IMR-90 (cell line): ENCODE results near the gene RALA. TPM values are rescaled to one million over a fixed set of nuclear protein-coding genes. Genes with fewer than 3 reads are reported as not detected.

ENCODE experiments used
- ATAC-seq: fragments of 200-7000 bp; cut with Tn5 transposase; 2 replicates; pipeline ENCODE4 v1.9.1; 2020; ENCODE audit warnings: low read depth, mild to moderate bottlenecking, moderate library complexity
- BruUV-seq: library from RNA; stranded (reverse); fragments of 400-500 nt; replicated peaks from 2 replicates; lab custom pipeline; 2021; lab: Mats Ljungman, UMichigan
- CTCF ChIA-PET: fragments of 300-600 bp; formaldehyde crosslinking; extraction: SDS; loops from one replicate; lab custom pipeline; 2021; ENCODE audit warnings: antibody characterized with exemption; lab: Yijun Ruan, JAX
- POLR2A ChIA-PET: fragments of 300-600 bp; sonication (Branson Sonifier 250); formaldehyde crosslinking; loops from one replicate; lab custom pipeline; 2022; ENCODE audit warnings: antibody characterized with exemption; ENCODE audit not compliant: unreplicated experiment; lab: Charles Lee
- DNase-seq: peaks from one replicate; pipeline ENCODE4 v3.0.0; 2013
- H2AFZ ChIP-seq: replicated peaks from 2 replicates; pipeline ENCODE3; 2013; ENCODE audit warnings: low read length, mild to moderate bottlenecking; ENCODE audit not compliant: poor library complexity
- H2AK5ac ChIP-seq: 2 replicates; pipeline ENCODE4 v1.6.1; 2013; ENCODE audit warnings: low read depth, low read length, inconsistent platforms
- H2AK9ac ChIP-seq: replicated peaks from 2 replicates; pipeline ENCODE3; 2013; ENCODE audit warnings: mild to moderate bottlenecking, low read depth, low read length, moderate library complexity; ENCODE audit not compliant: poor library complexity
- H2BK120ac ChIP-seq: 2 replicates; pipeline ENCODE4 v1.6.1; 2013; ENCODE audit warnings: low read depth, low read length, inconsistent platforms
- H2BK15ac ChIP-seq: 3 replicates; pipeline ENCODE4 v1.6.1; 2013; ENCODE audit warnings: low read depth, low read length, inconsistent platforms
- H2BK20ac ChIP-seq: 2 replicates; pipeline ENCODE4 v1.6.1; 2013; ENCODE audit warnings: low read depth, mild to moderate bottlenecking, inconsistent platforms, low read length, moderate library complexity
- H2BK5ac ChIP-seq: 2 replicates; pipeline ENCODE4 v1.6.1; 2013; ENCODE audit warnings: mild to moderate bottlenecking, low read depth, low read length, inconsistent platforms; ENCODE audit not compliant: poor library complexity, severe bottlenecking
- H3K14ac ChIP-seq: replicated peaks from 2 replicates; pipeline ENCODE4 v1.6.1; 2013; ENCODE audit warnings: low read depth, low read length, inconsistent platforms
- H3K18ac ChIP-seq: 2 replicates; pipeline ENCODE4 v1.6.1; 2013; ENCODE audit warnings: low read depth, low read length, control low read depth
- H3K23ac ChIP-seq: 2 replicates; pipeline ENCODE4 v1.6.1; 2013; ENCODE audit warnings: low read depth, low read length, inconsistent platforms
- H3K27ac ChIP-seq: 2 replicates; pipeline ENCODE4 v1.5.1; 2013; ENCODE audit warnings: mild to moderate bottlenecking, control low read depth, low read length; ENCODE audit not compliant: insufficient read depth
- H3K27me3 ChIP-seq: 2 replicates; pipeline ENCODE4 v1.6.1; 2013; ENCODE audit warnings: low read length; ENCODE audit not compliant: control insufficient read depth, insufficient read depth
- H3K36me3 ChIP-seq: 2 replicates; pipeline ENCODE4 v1.6.1; 2013; ENCODE audit warnings: low read length, mixed read lengths; ENCODE audit not compliant: control insufficient read depth, insufficient read depth
- H3K4ac ChIP-seq: 2 replicates; pipeline ENCODE4 v1.6.1; 2013; ENCODE audit warnings: low read depth, low read length, inconsistent platforms
- H3K4me1 ChIP-seq: 2 replicates; pipeline ENCODE4 v1.6.1; 2013; ENCODE audit warnings: low read length, mixed read lengths; ENCODE audit not compliant: control insufficient read depth, insufficient read depth
- H3K4me2 ChIP-seq: 2 replicates; pipeline ENCODE4 v1.6.1; 2013; ENCODE audit warnings: low read depth, mild to moderate bottlenecking, control low read depth, low read length, moderate library complexity
- H3K4me3 ChIP-seq: 2 replicates; pipeline ENCODE4 v1.5.1; 2013; ENCODE audit warnings: low read depth, mild to moderate bottlenecking, control low read depth, low read length, moderate library complexity; ENCODE audit not compliant: insufficient read depth
- H3K56ac ChIP-seq: 2 replicates; pipeline ENCODE4 v1.6.1; 2013; ENCODE audit warnings: low read length, inconsistent platforms; ENCODE audit not compliant: insufficient read depth; ENCODE audit errors: extremely low read depth
- H3K79me1 ChIP-seq, 2 experiments: 2 replicates each; pipeline ENCODE4 v1.6.1; 2013; ENCODE audit warnings: low read length in 2 of 2, inconsistent platforms in 1 of 2, low read depth in 1 of 2
- H3K9ac ChIP-seq: 2 replicates; pipeline ENCODE4 v1.6.1; 2013; ENCODE audit warnings: low read depth, low read length, control low read depth
- H3K9me1 ChIP-seq: 2 replicates; pipeline ENCODE4 v1.6.1; 2013; ENCODE audit warnings: low read length, inconsistent platforms; ENCODE audit not compliant: insufficient read depth
- H3K9me3 ChIP-seq: 2 replicates; pipeline ENCODE4 v1.6.1; 2013; ENCODE audit warnings: low read length; ENCODE audit not compliant: control insufficient read depth, insufficient read depth
- H4K20me1 ChIP-seq: 2 replicates; pipeline ENCODE4 v1.6.1; 2013; ENCODE audit warnings: low read length, inconsistent platforms; ENCODE audit not compliant: insufficient read depth
- H4K5ac ChIP-seq: 2 replicates; pipeline ENCODE4 v1.6.1; 2013; ENCODE audit warnings: mild to moderate bottlenecking, low read depth, low read length, control low read depth
- H4K8ac ChIP-seq, 2 experiments: 2 replicates each; pipeline ENCODE4 v1.6.1; 2013; ENCODE audit warnings: low read depth in 2 of 2, low read length in 2 of 2, control low read depth in 1 of 2, inconsistent platforms in 1 of 2
- H4K91ac ChIP-seq: 2 replicates; pipeline ENCODE4 v1.6.1; 2013; ENCODE audit warnings: low read depth, low read length, inconsistent platforms; ENCODE audit not compliant: insufficient read depth
- NFE2L2 ChIP-seq: fragments of 150-350 bp; IDR thresholded peaks from 2 replicates; pipeline ENCODE4 v1.6.1; 2016; ENCODE audit warnings: low read depth, mild to moderate bottlenecking, low read length
- RFX5 ChIP-seq: IDR thresholded peaks from 2 replicates; pipeline ENCODE4 v1.8.0; 2012; ENCODE audit warnings: low read depth, mild to moderate bottlenecking, low read length, moderate library complexity
- SMC3 ChIP-seq: fragments of 150-350 bp; IDR thresholded peaks from 2 replicates; pipeline ENCODE4 v1.6.1; 2016; ENCODE audit warnings: low read depth, mild to moderate bottlenecking, antibody characterized with exemption, low read length, moderate library complexity
- dilution Hi-C: fragments of 300-500 bp; cut with HindIII; formaldehyde crosslinking; loops from one replicate; pipeline ENCODE4 v1.14.3; 2018; ENCODE audit warnings: low sequenced_read_pairs; ENCODE audit not compliant: unreplicated experiment
- in situ Hi-C: fragments of 300-500 bp; cut with MboI; formaldehyde crosslinking; loops from 3 replicates; pipeline ENCODE4 v1.14.3; 2019; ENCODE audit warnings: low sequenced_read_pairs, inconsistent platforms, mixed read lengths
- intact Hi-C: fragments of 100-400 bp; cut with micrococcal nuclease; formaldehyde crosslinking; loops from 2 replicates; pipeline ENCODE4 v1.10.0; 2022
- polyA plus RNA-seq, 3 experiments: library from polyadenylated mRNA; depleted of rRNA; stranded (reverse); fragments of >200 nt; gene quantifications; 2 replicates each; pipeline ENCODE4 v1.2.3, GENCODE V29; 2012; ENCODE audit warnings: low replicate concordance in 1 of 3
- total RNA-seq: library from RNA; depleted of rRNA; stranded (reverse); fragments of >200 nt; gene quantifications from 2 replicates; pipeline ENCODE4 v1.2.3, GENCODE V29; 2012

Gene RALA
- total and polyA plus RNA-seq, 2 of the 4 experiments (the other 2 are of a cell fraction): 7.7 to 20.5 TPM

DNA sequence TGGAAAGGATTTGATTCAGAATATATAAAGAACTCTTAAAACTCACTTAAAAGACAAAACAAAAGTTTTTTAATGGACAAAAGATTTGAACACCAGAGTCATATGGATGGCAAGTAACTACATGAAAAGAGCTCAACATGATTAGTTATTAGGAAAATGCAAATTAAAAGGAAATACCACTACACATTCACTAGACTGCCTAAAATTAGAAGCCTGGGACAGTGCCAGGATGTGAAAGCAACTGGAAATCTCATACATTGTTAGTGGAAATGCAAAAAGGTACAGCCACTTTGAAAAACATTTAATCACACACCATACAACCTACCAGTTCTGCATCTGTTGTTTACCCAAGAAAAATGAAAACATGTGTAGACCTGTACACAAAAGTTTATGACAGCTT is 48.8 kb downstream of the RALA start:
- no peak overlapping the region for H3K14ac ChIP-seq
- H4K20me1 ChIP-seq: peaks cover 41% of the 10 kb centered on the region; the same call in 1 of the 2 replicates
- no peak overlapping the region for H3K4me3 ChIP-seq
- ATAC-seq (no peak), DNase-seq (no peak)
- no peak overlapping the region for H2BK5ac ChIP-seq
- no peak overlapping the region for H2AFZ ChIP-seq
- H2AK9ac ChIP-seq: no peak overlapping the region
- CTCF ChIA-PET: no interaction called here
- H3K56ac ChIP-seq: no peak overlapping the region
- no peak overlapping the region for H3K4ac ChIP-seq
- H3K4me1 ChIP-seq: peaks cover 5% of the 10 kb centered on the region
- in situ Hi-C loops: no loop called here
- peaks cover 27 to 75% of the 10 kb centered on the region in 2 experiments for H3K79me1 ChIP-seq
- H2BK120ac ChIP-seq: no peak overlapping the region
- H2BK20ac ChIP-seq: no peak overlapping the region
- no peaks in the 10 kb centered on the region for H3K27me3 ChIP-seq
- H4K8ac ChIP-seq: no peak overlapping the region
- TF ChIP-seq RFX5: no peak
- TF ChIP-seq SMC3: no peak
- TF ChIP-seq NFE2L2: no peak
- no peak overlapping the region; the same call in 1 of the 2 replicates for H3K4me2 ChIP-seq
- intact Hi-C loops: no loop called here
- no TSS peak for BruUV-seq
- dilution Hi-C loops: no loop called here
- H3K36me3 ChIP-seq: no peaks in the 10 kb centered on the region
- no peaks in the 10 kb centered on the region for H3K9me3 ChIP-seq
- H3K23ac ChIP-seq: no peak overlapping the region
- no peak overlapping the region for H3K18ac ChIP-seq
- POLR2A ChIA-PET: no interaction called here
- peaks cover 6% of the 10 kb centered on the region; the same call in 1 of the 2 replicates for H3K9me1 ChIP-seq
- H2AK5ac ChIP-seq: no peak overlapping the region
- H3K27ac ChIP-seq: no peak overlapping the region
- no peak overlapping the region for H4K91ac ChIP-seq
- no peak overlapping the region for H3K9ac ChIP-seq
- no peak overlapping the region for H4K5ac ChIP-seq
- H2BK15ac ChIP-seq: no peak overlapping the region
